Measurements from ENCODE around the gene MKRN2.

The MKRN2 gene

GRCh38 chr3:12553921-12554391 is 2.9 kb upstream of the MKRN2 start:
- FAIRE-seq (no peak), DNase-seq (ENCODE audit: low spot score) (no peak)

GRCh38 chr3:12556314-12556689 is 585 bp upstream of the MKRN2 start:
- DNase-seq (ENCODE audit: low spot score): no peak
- FAIRE-seq: no peak

- DNase-seq (ENCODE audit: low spot score) (no peak), FAIRE-seq (no peak)
Observed at GRCh38 chr3:12557473-12558100, 700 bp downstream of the MKRN2 start.

- FAIRE-seq (no peak), DNase-seq (ENCODE audit: low spot score) (no peak)
Observed at GRCh38 chr3:12558706-12559105, 1.8 kb downstream of the MKRN2 start.

GRCh38 chr3:12559520-12559919 is 2.6 kb downstream of the MKRN2 start:
- DNase-seq (ENCODE audit: low spot score): no peak
- FAIRE-seq: no peak

GRCh38 chr3:12560505-12561190 is 3.8 kb downstream of the MKRN2 start:
- no peak for FAIRE-seq
- no peak for DNase-seq (ENCODE audit: low spot score)

GRCh38 chr3:12561397-12561796 is 4.5 kb downstream of the MKRN2 start:
- FAIRE-seq: no peak
- no peak for DNase-seq (ENCODE audit: low spot score)

GRCh38 chr3:12562451-12562850 is 5.6 kb downstream of the MKRN2 start:
- DNase-seq (ENCODE audit: low spot score) (no peak), FAIRE-seq (no peak)

- FAIRE-seq (no peak), DNase-seq (ENCODE audit: low spot score) (no peak)
Observed at GRCh38 chr3:12566976-12567375, 10.1 kb downstream of the MKRN2 start.

GRCh38 chr3:12568747-12569146 is 11.9 kb downstream of the MKRN2 start:
- no peak for DNase-seq (ENCODE audit: low spot score)

GRCh38 chr3:12569836-12570235 is 12.9 kb downstream of the MKRN2 start:
- DNase-seq (ENCODE audit: low spot score) (no peak), FAIRE-seq (no peak)

More at GRCh38 chr3:12568747-12569146, 11.9 kb downstream of the MKRN2 start:
- no peak for FAIRE-seq

- DNase-seq (ENCODE audit: low spot score) (no peak), FAIRE-seq (no peak)
Observed at GRCh38 chr3:12571986-12572385, 15.1 kb downstream of the MKRN2 start.

GRCh38 chr3:12574131-12574530 is 17.2 kb downstream of the MKRN2 start:
- DNase-seq (ENCODE audit: low spot score): no peak
- FAIRE-seq: no peak

- DNase-seq (ENCODE audit: low spot score) (no peak), FAIRE-seq (no peak)
Observed at GRCh38 chr3:12574661-12575060, 17.8 kb downstream of the MKRN2 start.

- DNase-seq (ENCODE audit: low spot score): no peak
- no peak for FAIRE-seq
Observed at GRCh38 chr3:12577379-12577778, 20.5 kb downstream of the MKRN2 start.

GRCh38 chr3:12578742-12579141 is 21.9 kb downstream of the MKRN2 start:
- no peak for DNase-seq (ENCODE audit: low spot score)
- FAIRE-seq: no peak

GRCh38 chr3:12579456-12579855 is 22.6 kb downstream of the MKRN2 start:
- FAIRE-seq: no peak
- DNase-seq (ENCODE audit: low spot score): no peak

GRCh38 chr3:12579905-12580304 is 23.0 kb downstream of the MKRN2 start:
- no peak for FAIRE-seq
- no peak for DNase-seq (ENCODE audit: low spot score)

- FAIRE-seq: no peak
Observed at GRCh38 chr3:12582730-12583129, 25.8 kb downstream of the MKRN2 start.

GRCh38 chr3:12583280-12583679 is 26.4 kb downstream of the MKRN2 start:
- FAIRE-seq: no peak
- no peak for DNase-seq (ENCODE audit: low spot score)

More at GRCh38 chr3:12582730-12583129, 25.8 kb downstream of the MKRN2 start:
- DNase-seq (ENCODE audit: low spot score): no peak

- DNase-seq (ENCODE audit: low spot score) (no peak), FAIRE-seq (no peak)
Observed at GRCh38 chr3:12584083-12584482, 27.2 kb downstream of the MKRN2 start.

GRCh38 chr3:12585181-12585580 is 28.3 kb downstream of the MKRN2 start:
- no peak for DNase-seq (ENCODE audit: low spot score)

GRCh38 chr3:12585970-12586369 is 29.1 kb downstream of the MKRN2 start:
- DNase-seq (ENCODE audit: low spot score) (no peak), FAIRE-seq (no peak)

More at GRCh38 chr3:12585181-12585580, 28.3 kb downstream of the MKRN2 start:
- FAIRE-seq: no peak

All from RCC 7860 (cell line).